Chondrocyte (in vitro differentiated cells): ENCODE measurements around the gene HMGB2. TPM values are rescaled to one million over a fixed set of nuclear protein-coding genes. Genes with fewer than 3 reads are reported as not detected.
A peak's percentile ranks its signal among the peaks of the same experiment; 100 is the strongest.

Experiments
- DNase-seq: peaks from one replicate; pipeline ENCODE4 v3.0.0; 2021; ENCODE audit warnings: mixed read lengths, low spot score
- H3K27ac Mint-ChIP-seq: one replicate; pipeline ENCODE4 v1.8.0; 2021; ENCODE audit warnings: mild to moderate bottlenecking, moderate library complexity, mixed read lengths; ENCODE audit not compliant: unreplicated experiment
- H3K27me3 Mint-ChIP-seq: 2 replicates; pipeline ENCODE4 v1.8.0; 2021; ENCODE audit warnings: low read depth, mixed read lengths
- H3K36me3 Mint-ChIP-seq: 2 replicates; pipeline ENCODE4 v1.8.0; 2021; ENCODE audit warnings: low read depth, mixed read lengths
- H3K4me1 Mint-ChIP-seq: 2 replicates; pipeline ENCODE4 v1.8.0; 2021; ENCODE audit warnings: low read depth, mild to moderate bottlenecking, mixed read lengths
- H3K4me3 Mint-ChIP-seq: one replicate; pipeline ENCODE4 v1.8.0; 2021; ENCODE audit warnings: mild to moderate bottlenecking, moderate library complexity, mixed read lengths; ENCODE audit not compliant: unreplicated experiment
- H3K9me3 Mint-ChIP-seq: 2 replicates; pipeline ENCODE4 v1.8.0; 2021; ENCODE audit warnings: low read depth, mixed read lengths
- total RNA-seq: library from RNA; stranded (reverse); gene quantifications from 3 replicates; pipeline ENCODE4 v1.2.1, GENCODE V29; 2021
- TF ChIP-seq, protein P1 (sequence below): fragments of 200-600 bp; sonication (generic); IDR thresholded peaks from 2 replicates; pipeline ENCODE4 v1.5.0; 2021; ENCODE audit warnings: antibody characterized with exemption, mild to moderate bottlenecking, moderate library complexity

HMGB2 gene
- total RNA-seq, 1 donor from 2014 or later: 24.0 TPM

GRCh38 chr4:173328236-173328901 is 5.8 kb downstream of the HMGB2 start:
- Mint-ChIP-seq H3K27ac (no peak overlapping the region), H3K9me3 (no peaks in the 10 kb centered on the region), H3K27me3 (no peaks in the 10 kb centered on the region), H3K4me3 (no peak overlapping the region), H3K4me1 (peaks cover 22% of the 10 kb centered on the region), H3K36me3 (peaks cover 4% of the 10 kb centered on the region)
- DNase-seq: no peak
- TF ChIP-seq, protein P1, sequence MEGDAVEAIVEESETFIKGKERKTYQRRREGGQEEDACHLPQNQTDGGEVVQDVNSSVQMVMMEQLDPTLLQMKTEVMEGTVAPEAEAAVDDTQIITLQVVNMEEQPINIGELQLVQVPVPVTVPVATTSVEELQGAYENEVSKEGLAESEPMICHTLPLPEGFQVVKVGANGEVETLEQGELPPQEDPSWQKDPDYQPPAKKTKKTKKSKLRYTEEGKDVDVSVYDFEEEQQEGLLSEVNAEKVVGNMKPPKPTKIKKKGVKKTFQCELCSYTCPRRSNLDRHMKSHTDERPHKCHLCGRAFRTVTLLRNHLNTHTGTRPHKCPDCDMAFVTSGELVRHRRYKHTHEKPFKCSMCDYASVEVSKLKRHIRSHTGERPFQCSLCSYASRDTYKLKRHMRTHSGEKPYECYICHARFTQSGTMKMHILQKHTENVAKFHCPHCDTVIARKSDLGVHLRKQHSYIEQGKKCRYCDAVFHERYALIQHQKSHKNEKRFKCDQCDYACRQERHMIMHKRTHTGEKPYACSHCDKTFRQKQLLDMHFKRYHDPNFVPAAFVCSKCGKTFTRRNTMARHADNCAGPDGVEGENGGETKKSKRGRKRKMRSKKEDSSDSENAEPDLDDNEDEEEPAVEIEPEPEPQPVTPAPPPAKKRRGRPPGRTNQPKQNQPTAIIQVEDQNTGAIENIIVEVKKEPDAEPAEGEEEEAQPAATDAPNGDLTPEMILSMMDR: no peak

DNA sequence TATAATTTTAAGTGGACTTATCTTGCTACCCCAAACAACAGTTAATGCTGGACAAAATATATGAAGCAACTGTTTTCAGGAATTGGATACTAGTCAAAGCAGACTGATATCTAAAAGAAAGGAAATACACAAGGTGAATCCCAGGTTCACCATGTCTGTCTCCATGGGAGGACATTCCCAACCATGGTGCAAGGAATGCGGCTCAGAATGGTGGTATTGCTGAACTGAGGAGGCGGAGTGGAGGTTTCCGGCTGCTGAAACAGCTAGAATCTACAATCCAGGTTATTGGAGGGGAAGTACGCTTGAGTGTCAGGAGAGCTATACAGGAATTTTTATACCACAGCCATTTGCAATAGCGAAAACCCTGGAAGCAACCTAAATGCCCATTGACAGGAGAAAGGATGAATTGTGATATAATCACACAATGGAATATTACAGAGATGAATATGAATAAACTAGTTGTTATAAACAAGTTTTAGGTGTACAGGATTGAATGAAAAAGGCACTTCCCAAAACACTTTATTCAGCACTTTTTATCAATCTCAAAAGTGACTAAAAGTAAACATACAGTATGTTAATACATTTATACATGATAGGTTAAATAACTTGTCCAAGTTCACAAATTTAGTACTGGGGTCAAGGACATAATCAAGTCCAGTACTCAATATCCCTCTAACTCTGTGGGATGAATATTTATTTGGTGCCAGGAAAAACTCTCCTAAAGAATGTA is 9.0 kb downstream of the HMGB2 start:
- Mint-ChIP-seq H3K9me3 (no peaks in the 10 kb centered on the region), H3K36me3 (no peaks in the 10 kb centered on the region), H3K27me3 (no peaks in the 10 kb centered on the region), H3K27ac (no peak overlapping the region), H3K4me1 (peaks cover 6% of the 10 kb centered on the region), H3K4me3 (no peak overlapping the region)
- no peak for DNase-seq
- TF ChIP-seq, protein P1: no peak

- H3K4me3 Mint-ChIP-seq: no peak overlapping the region
- no peaks in the 10 kb centered on the region for H3K9me3 Mint-ChIP-seq
- no peak for DNase-seq
- H3K4me1 Mint-ChIP-seq: no peaks in the 10 kb centered on the region
- no peaks in the 10 kb centered on the region for H3K36me3 Mint-ChIP-seq
- no peak overlapping the region for H3K27ac Mint-ChIP-seq
- no peaks in the 10 kb centered on the region for H3K27me3 Mint-ChIP-seq
- TF ChIP-seq, protein P1: no peak
Observed at GRCh38 chr4:173319696-173320095, 14.5 kb downstream of the HMGB2 start.

DNA sequence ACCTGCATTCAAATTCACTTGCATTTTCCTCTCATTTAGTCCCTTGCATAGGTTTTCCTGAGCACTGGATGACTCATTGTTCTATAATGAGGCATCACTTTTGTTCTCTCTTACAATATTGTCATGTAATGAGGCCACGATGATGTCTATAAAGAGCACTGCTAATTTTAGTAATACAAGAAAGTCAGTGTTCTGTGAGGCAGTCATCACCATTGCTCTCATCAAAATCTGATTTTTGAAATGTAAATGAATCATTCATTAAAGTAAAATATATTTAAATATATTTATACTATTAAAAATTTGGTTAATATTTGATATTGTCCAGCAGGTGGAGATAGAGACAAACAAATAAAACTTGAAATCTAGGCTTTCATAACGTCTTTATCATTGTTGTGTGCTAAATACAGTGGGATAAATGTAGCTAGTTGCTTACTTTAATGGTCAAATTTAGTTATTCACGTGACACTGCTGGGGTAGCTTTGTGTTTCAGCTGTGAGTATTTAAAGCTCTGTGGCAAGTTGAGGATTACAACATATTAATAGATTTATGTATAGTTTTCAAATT is 15.4 kb downstream of the HMGB2 start:
- Mint-ChIP-seq H3K36me3 (no peaks in the 10 kb centered on the region), H3K27ac (no peak overlapping the region), H3K4me1 (no peaks in the 10 kb centered on the region), H3K4me3 (no peak overlapping the region), H3K9me3 (no peaks in the 10 kb centered on the region), H3K27me3 (no peaks in the 10 kb centered on the region)
- DNase-seq: no peak
- TF ChIP-seq, protein P1: peak; percentile 90

GRCh38 chr4:173318240-173318639 is 15.9 kb downstream of the HMGB2 start:
- Mint-ChIP-seq H3K4me3 (no peak overlapping the region), H3K27me3 (no peaks in the 10 kb centered on the region), H3K4me1 (no peaks in the 10 kb centered on the region), H3K9me3 (no peaks in the 10 kb centered on the region), H3K36me3 (no peaks in the 10 kb centered on the region), H3K27ac (no peak overlapping the region)
- DNase-seq: no peak
- TF ChIP-seq, protein P1: no peak
